ENCODE results near the gene BDKRB2.

Gene BDKRB2

GRCh38 chr14:96201965-96202364 lies 2.7 kb upstream of the BDKRB2 start:
- DNase-seq = no peak

- no peak for DNase-seq
Measured at GRCh38 chr14:96202441-96203094, 2.1 kb upstream of the BDKRB2 start.

- no peak for DNase-seq
Measured at GRCh38 chr14:96203116-96203515, 1.5 kb upstream of the BDKRB2 start.

- no peak for DNase-seq
Measured at GRCh38 chr14:96203635-96204034, 1.0 kb upstream of the BDKRB2 start.

- DNase-seq = no peak
Measured at GRCh38 chr14:96205059-96205977, 679 bp downstream of the BDKRB2 start.

- no peak for DNase-seq
Measured at GRCh38 chr14:96205978-96206360, 1.3 kb downstream of the BDKRB2 start.

GRCh38 chr14:96206461-96206860 lies 1.8 kb downstream of the BDKRB2 start:
- no peak for DNase-seq

- DNase-seq = no peak
Measured at GRCh38 chr14:96207686-96208085, 3.0 kb downstream of the BDKRB2 start.

- DNase-seq = no peak
Measured at GRCh38 chr14:96208739-96209138, 4.1 kb downstream of the BDKRB2 start.

GRCh38 chr14:96212140-96212539 lies 7.5 kb downstream of the BDKRB2 start:
- no peak for DNase-seq

- no peak for DNase-seq
Measured at GRCh38 chr14:96212896-96213295, 8.3 kb downstream of the BDKRB2 start.

GRCh38 chr14:96213871-96214465 lies 9.3 kb downstream of the BDKRB2 start:
- no peak for DNase-seq

- no peak for DNase-seq
Measured at GRCh38 chr14:96214793-96215192, 10.2 kb downstream of the BDKRB2 start.

- no peak for DNase-seq
Measured at GRCh38 chr14:96215452-96216244, 11.0 kb downstream of the BDKRB2 start.

- DNase-seq = no peak
Measured at GRCh38 chr14:96216627-96217026, 12.0 kb downstream of the BDKRB2 start.

- no peak for DNase-seq
Measured at GRCh38 chr14:96217376-96217913, 12.8 kb downstream of the BDKRB2 start.

GRCh38 chr14:96221109-96221650 lies 16.5 kb downstream of the BDKRB2 start:
- no peak for DNase-seq

GRCh38 chr14:96221841-96222240 lies 17.2 kb downstream of the BDKRB2 start:
- DNase-seq = no peak

GRCh38 chr14:96224480-96225096 lies 19.9 kb downstream of the BDKRB2 start:
- DNase-seq = no peak

GRCh38 chr14:96225213-96225612 lies 20.6 kb downstream of the BDKRB2 start:
- DNase-seq = no peak

GRCh38 chr14:96225745-96226151 lies 21.1 kb downstream of the BDKRB2 start:
- no peak for DNase-seq

- DNase-seq = no peak
Measured at GRCh38 chr14:96227428-96227827, 22.8 kb downstream of the BDKRB2 start.
